ENCODE measurements around the gene KCNQ4.

The KCNQ4 gene

GRCh38 chr1:40742363-40743061 lies 41.1 kb upstream of the KCNQ4 start:
- DNase-seq (ENCODE audit: low spot score): no peak
- peaks cover 13 to 92% of the 10 kb centered on the region in 2 donors for H3K36me3 ChIP-seq (replicated peaks in 1 of 2; ENCODE audit: control insufficient read depth in 2 of 2, insufficient read depth in 2 of 2, low read length in 2 of 2)

DNA sequence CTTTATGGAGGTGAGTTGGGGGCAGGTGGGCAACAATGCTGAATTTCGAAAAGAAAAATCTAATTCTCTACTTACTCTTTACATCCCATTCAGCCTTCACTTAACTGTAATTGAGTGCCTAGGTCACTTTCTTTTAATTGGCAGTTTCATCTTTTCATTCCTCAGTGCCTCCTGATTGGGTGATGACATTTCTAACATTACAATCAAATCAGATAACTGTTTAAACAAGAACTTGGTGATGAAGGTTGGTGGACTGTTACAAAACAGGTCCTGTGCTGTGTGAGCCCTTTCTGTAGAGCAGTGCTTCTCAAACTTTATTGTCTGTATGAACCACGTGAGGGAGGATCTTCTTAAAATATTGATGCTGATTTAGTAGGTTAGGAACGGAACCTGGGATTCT lies 40.1 kb upstream of the KCNQ4 start:
- no peak overlapping the region for H3K4me2 ChIP-seq (ENCODE audit: insufficient read depth, low read length, poor library complexity, severe bottlenecking)
- H3K18ac ChIP-seq (ENCODE audit: low read length): no peak overlapping the region
- H3K79me1 ChIP-seq (ENCODE audit: low read depth, low read length): peaks cover 3% of the 10 kb centered on the region
- no peak overlapping the region for H2BK15ac ChIP-seq (ENCODE audit: low read length)
- H2BK5ac ChIP-seq (ENCODE audit: low read length): no peak overlapping the region
- no CpG with 5 or more reads among the region's 3 CpGs for WGBS, 2 donors (ENCODE audit: extremely low coverage in 2 of 2, insufficient read length in 2 of 2, insufficient replicate concordance in 1 of 2)
- H2AK5ac ChIP-seq (ENCODE audit: low read depth, low read length): no peak overlapping the region
- no peaks in the 10 kb centered on the region for H3K9me3 ChIP-seq (replicated peaks in 1 of 2; ENCODE audit: control insufficient read depth in 2 of 2, insufficient read depth in 1 of 2, low read depth in 1 of 2, low read length in 2 of 2)
- H2AFZ ChIP-seq (ENCODE audit: low read length): no peak overlapping the region
- no peak overlapping the region for H3K27ac ChIP-seq (replicated peaks; ENCODE audit: low read length)
- H4K8ac ChIP-seq (ENCODE audit: low read depth, low read length): no peak overlapping the region
- H4K91ac ChIP-seq (ENCODE audit: low read depth, low read length, poor library complexity): no peak overlapping the region
- peaks cover 17 to 98% of the 10 kb centered on the region in 2 donors for H3K36me3 ChIP-seq (replicated peaks in 1 of 2; ENCODE audit: control insufficient read depth in 2 of 2, insufficient read depth in 2 of 2, low read length in 2 of 2)
- no peak overlapping the region for H2BK120ac ChIP-seq (ENCODE audit: low read depth, low read length)
- H3K9ac ChIP-seq (ENCODE audit: low read depth, low read length, poor library complexity): no peak overlapping the region
- H3K4me1 ChIP-seq (ENCODE audit: control insufficient read depth in 2 of 2, insufficient read depth in 1 of 2, low read depth in 1 of 2, low read length in 2 of 2): no peaks in the 10 kb centered on the region
- H3K4me3 ChIP-seq (ENCODE audit: low read length in 2 of 2): no peak overlapping the region
- no peak overlapping the region for H3K14ac ChIP-seq (ENCODE audit: low read length)
- no peak overlapping the region for H2BK12ac ChIP-seq (ENCODE audit: low read length)
- DNase-seq (ENCODE audit: low spot score): no peak
- H3K23ac ChIP-seq (ENCODE audit: low read depth, low read length, poor library complexity): no peak overlapping the region
- no peak overlapping the region for H3K4ac ChIP-seq (ENCODE audit: low read length)
- no peaks in the 10 kb centered on the region for H3K27me3 ChIP-seq (ENCODE audit: control insufficient read depth in 3 of 3, insufficient read depth in 3 of 3, low read depth in 1 of 3, low read length in 3 of 3)

More at GRCh38 chr1:40742363-40743061, 41.1 kb upstream of the KCNQ4 start:
- Histone ChIP-seq H2BK5ac (ENCODE audit: low read length) (no peak overlapping the region), H3K9me3 (replicated peaks in 1 of 2; ENCODE audit: control insufficient read depth in 2 of 2, insufficient read depth in 1 of 2, low read depth in 1 of 2, low read length in 2 of 2) (no peaks in the 10 kb centered on the region), H3K9ac (ENCODE audit: low read depth, low read length, poor library complexity) (no peak overlapping the region), H2BK120ac (ENCODE audit: low read depth, low read length) (no peak overlapping the region), H3K18ac (ENCODE audit: low read length) (no peak overlapping the region), H2BK15ac (ENCODE audit: low read length) (no peak overlapping the region), H3K23ac (ENCODE audit: low read depth, low read length, poor library complexity) (no peak overlapping the region), H4K91ac (ENCODE audit: low read depth, low read length, poor library complexity) (no peak overlapping the region), H3K79me1 (ENCODE audit: low read depth, low read length) (peaks cover 3% of the 10 kb centered on the region), H2AFZ (ENCODE audit: low read length) (no peak overlapping the region), H3K4me2 (ENCODE audit: insufficient read depth, low read length, poor library complexity, severe bottlenecking) (no peak overlapping the region), H3K4me3 (ENCODE audit: low read length in 2 of 2) (no peak overlapping the region), H4K8ac (ENCODE audit: low read depth, low read length) (no peak overlapping the region), H3K4ac (ENCODE audit: low read length) (no peak overlapping the region), H2AK5ac (ENCODE audit: low read depth, low read length) (no peak overlapping the region), H3K4me1 (ENCODE audit: control insufficient read depth in 2 of 2, insufficient read depth in 1 of 2, low read depth in 1 of 2, low read length in 2 of 2) (no peaks in the 10 kb centered on the region), H3K14ac (ENCODE audit: low read length) (no peak overlapping the region), H3K27me3 (ENCODE audit: control insufficient read depth in 3 of 3, insufficient read depth in 3 of 3, low read depth in 1 of 3, low read length in 3 of 3) (no peaks in the 10 kb centered on the region), H3K27ac (replicated peaks; ENCODE audit: low read length) (no peak overlapping the region), H2BK12ac (ENCODE audit: low read length) (no peak overlapping the region)
- WGBS, 2 donors (ENCODE audit: extremely low coverage in 2 of 2, insufficient read length in 2 of 2, insufficient replicate concordance in 1 of 2): no CpG with 5 or more reads among the region's 3 CpGs

GRCh38 chr1:40743860-40744259 lies 39.7 kb upstream of the KCNQ4 start:
- Histone ChIP-seq H3K79me1 (ENCODE audit: low read depth, low read length) (peaks cover 3% of the 10 kb centered on the region), H3K27ac (replicated peaks; ENCODE audit: low read length) (no peak overlapping the region), H3K4me2 (ENCODE audit: insufficient read depth, low read length, poor library complexity, severe bottlenecking) (no peak overlapping the region), H3K4me3 (ENCODE audit: low read length in 2 of 2) (no peak overlapping the region), H3K9ac (ENCODE audit: low read depth, low read length, poor library complexity) (no peak overlapping the region), H4K8ac (ENCODE audit: low read depth, low read length) (no peak overlapping the region), H3K27me3 (ENCODE audit: control insufficient read depth in 3 of 3, insufficient read depth in 3 of 3, low read depth in 1 of 3, low read length in 3 of 3) (no peaks in the 10 kb centered on the region), H2BK120ac (ENCODE audit: low read depth, low read length) (no peak overlapping the region), H3K18ac (ENCODE audit: low read length) (no peak overlapping the region), H2AFZ (ENCODE audit: low read length) (no peak overlapping the region), H3K4ac (ENCODE audit: low read length) (no peak overlapping the region), H3K36me3 (replicated peaks in 1 of 2; ENCODE audit: control insufficient read depth in 2 of 2, insufficient read depth in 2 of 2, low read length in 2 of 2) (peaks cover 19 to 98% of the 10 kb centered on the region in 2 donors), H3K23ac (ENCODE audit: low read depth, low read length, poor library complexity) (no peak overlapping the region), H4K91ac (ENCODE audit: low read depth, low read length, poor library complexity) (no peak overlapping the region), H2BK12ac (ENCODE audit: low read length) (no peak overlapping the region), H2AK5ac (ENCODE audit: low read depth, low read length) (no peak overlapping the region), H2BK5ac (ENCODE audit: low read length) (no peak overlapping the region), H3K14ac (ENCODE audit: low read length) (peak overlapping the region; percentile 60), H2BK15ac (ENCODE audit: low read length) (no peak overlapping the region), H3K4me1 (ENCODE audit: control insufficient read depth in 2 of 2, insufficient read depth in 1 of 2, low read depth in 1 of 2, low read length in 2 of 2) (no peaks in the 10 kb centered on the region), H3K9me3 (replicated peaks in 1 of 2; ENCODE audit: control insufficient read depth in 2 of 2, insufficient read depth in 1 of 2, low read depth in 1 of 2, low read length in 2 of 2) (no peaks in the 10 kb centered on the region)
- no CpG with 5 or more reads among the region's 3 CpGs for WGBS, 2 donors (ENCODE audit: extremely low coverage in 2 of 2, insufficient read length in 2 of 2, insufficient replicate concordance in 1 of 2)
- DNase-seq (ENCODE audit: low spot score): no peak

DNA sequence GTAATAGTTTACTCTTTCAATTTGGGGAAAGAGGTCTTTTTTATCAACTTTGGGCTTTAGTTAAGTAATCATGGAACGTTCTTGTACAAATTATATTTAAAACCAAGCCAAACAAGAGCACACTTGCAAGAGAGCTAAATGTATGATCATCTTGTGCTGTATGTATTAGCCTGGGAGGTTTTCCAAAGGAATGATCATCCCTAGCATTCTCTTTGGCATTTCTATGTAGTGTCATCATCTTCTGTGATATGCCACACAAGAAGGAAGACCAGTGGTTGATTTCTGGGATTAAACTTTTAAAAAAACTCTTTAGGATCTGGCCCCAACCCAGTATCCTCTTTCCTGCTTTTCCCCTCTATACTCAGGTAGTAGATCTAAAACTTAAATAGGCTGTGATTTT lies 38.4 kb upstream of the KCNQ4 start:
- Histone ChIP-seq H3K27ac (replicated peaks; ENCODE audit: low read length) (no peak overlapping the region), H2AFZ (ENCODE audit: low read length) (no peak overlapping the region), H2AK5ac (ENCODE audit: low read depth, low read length) (no peak overlapping the region), H2BK12ac (ENCODE audit: low read length) (no peak overlapping the region), H3K14ac (ENCODE audit: low read length) (no peak overlapping the region), H3K4me1 (ENCODE audit: control insufficient read depth in 2 of 2, insufficient read depth in 1 of 2, low read depth in 1 of 2, low read length in 2 of 2) (no peaks in the 10 kb centered on the region), H2BK120ac (ENCODE audit: low read depth, low read length) (no peak overlapping the region), H3K79me1 (ENCODE audit: low read depth, low read length) (peaks cover 3% of the 10 kb centered on the region), H4K91ac (ENCODE audit: low read depth, low read length, poor library complexity) (no peak overlapping the region), H3K9ac (ENCODE audit: low read depth, low read length, poor library complexity) (no peak overlapping the region), H3K18ac (ENCODE audit: low read length) (no peak overlapping the region), H3K4ac (ENCODE audit: low read length) (no peak overlapping the region), H4K8ac (ENCODE audit: low read depth, low read length) (no peak overlapping the region), H2BK15ac (ENCODE audit: low read length) (no peak overlapping the region), H2BK5ac (ENCODE audit: low read length) (no peak overlapping the region), H3K23ac (ENCODE audit: low read depth, low read length, poor library complexity) (no peak overlapping the region), H3K27me3 (ENCODE audit: control insufficient read depth in 3 of 3, insufficient read depth in 3 of 3, low read depth in 1 of 3, low read length in 3 of 3) (no peaks in the 10 kb centered on the region), H3K4me2 (ENCODE audit: insufficient read depth, low read length, poor library complexity, severe bottlenecking) (no peak overlapping the region), H3K36me3 (replicated peaks in 1 of 2; ENCODE audit: control insufficient read depth in 2 of 2, insufficient read depth in 2 of 2, low read length in 2 of 2) (peaks cover 19 to 98% of the 10 kb centered on the region in 2 donors), H3K9me3 (replicated peaks in 1 of 2; ENCODE audit: control insufficient read depth in 2 of 2, insufficient read depth in 1 of 2, low read depth in 1 of 2, low read length in 2 of 2) (no peaks in the 10 kb centered on the region), H3K4me3 (ENCODE audit: low read length in 2 of 2) (no peak overlapping the region)
- no peak for DNase-seq (ENCODE audit: low spot score)
- no CpG with 5 or more reads among the region's 1 CpG for WGBS, 2 donors (ENCODE audit: extremely low coverage in 2 of 2, insufficient read length in 2 of 2, insufficient replicate concordance in 1 of 2)

Data from neuronal stem cell (in vitro differentiated cells).